HepG2 (cell line): Measurements from ENCODE around the gene SLC66A3. TPM values are rescaled to one million over a fixed set of nuclear protein-coding genes. Genes with fewer than 3 reads are reported as not detected.

Experiments used
- BATF2 ChIP-seq: sonication (generic); formaldehyde crosslinking; IDR thresholded peaks from 2 replicates; pipeline ENCODE4 v1.8.0; 2022; ENCODE audit warnings: mild to moderate bottlenecking, missing genetic modification reagents, moderate library complexity
- FOXO1 ChIP-seq: sonication (generic); formaldehyde crosslinking; IDR thresholded peaks from 2 replicates; pipeline ENCODE4 v1.4.0; 2020; ENCODE audit warnings: missing genetic modification reagents
- HDAC1 ChIP-seq: sonication (generic); formaldehyde crosslinking; IDR thresholded peaks from 2 replicates; pipeline ENCODE4 v1.5.1; 2020; ENCODE audit warnings: mild to moderate bottlenecking, missing genetic modification reagents
- JARID2 ChIP-seq: sonication (generic); formaldehyde crosslinking; IDR thresholded peaks from 2 replicates; pipeline ENCODE4 v1.8.1; 2023; ENCODE audit warnings: missing genetic modification reagents, inconsistent platforms; ENCODE audit not compliant: insufficient replicate concordance
- KMT2B ChIP-seq: IDR thresholded peaks from 2 replicates; pipeline ENCODE4 v1.6.1; 2016; ENCODE audit warnings: missing genetic modification reagents, missing compliant biosample characterization
- MYC ChIP-seq: sonication (generic); formaldehyde crosslinking; IDR thresholded peaks from 2 replicates; pipeline ENCODE4 v1.9.0; 2021; ENCODE audit warnings: missing genetic modification reagents, borderline replicate concordance
- PAX8 ChIP-seq: sonication (generic); formaldehyde crosslinking; IDR thresholded peaks from 2 replicates; pipeline ENCODE4 v1.8.0; 2022; ENCODE audit warnings: mild to moderate bottlenecking, missing genetic modification reagents, borderline replicate concordance
- POLR2A ChIP-seq, 2 experiments: IDR thresholded peaks; 2 replicates each; pipeline ENCODE4 v1.6.1; 2011; ENCODE audit warnings: low read depth in 2 of 2, low read length in 2 of 2, mild to moderate bottlenecking in 1 of 2, moderate library complexity in 1 of 2; ENCODE audit not compliant: insufficient read depth in 1 of 2
- RNF2 ChIP-seq: fragments of 450-650 bp; conservative IDR thresholded peaks from 2 replicates; pipeline ENCODE4 v1.6.1; 2016; ENCODE audit warnings: low read depth
- XBP1 ChIP-seq: sonication (generic); formaldehyde crosslinking; IDR thresholded peaks from 2 replicates; pipeline ENCODE4 v1.5.0; 2020; ENCODE audit warnings: missing genetic modification reagents
- ZC3H13 ChIP-seq: sonication (generic); formaldehyde crosslinking; IDR thresholded peaks from 2 replicates; pipeline ENCODE4 v1.8.1; 2023; ENCODE audit warnings: mild to moderate bottlenecking, missing genetic modification reagents, moderate library complexity
- ZNF260 ChIP-seq: sonication (generic); formaldehyde crosslinking; IDR thresholded peaks from 2 replicates; pipeline ENCODE4 v1.4.0; 2020; ENCODE audit warnings: missing genetic modification reagents, low read depth, mild to moderate bottlenecking, borderline replicate concordance
- polyA plus RNA-seq, 8 experiments: library from polyadenylated mRNA; depleted of rRNA in 3 of 8; stranded (reverse) in 7 of 8; unstranded in 1 of 8; fragments of >200 nt; fragmentation: Illumina TruSeq in 4 of 8; extraction: Trizol in 4 of 8; gene quantifications; 2 replicates each; pipeline versions ENCODE4 v1.2.1 to v1.2.3, GENCODE V29; 2011 to 2016; ENCODE audit warnings: low read depth in 4 of 8, missing spikeins in 1 of 8, mixed read lengths in 1 of 8; ENCODE audit not compliant: insufficient read depth in 1 of 8
- total RNA-seq, 5 experiments: library from RNA; depleted of rRNA; stranded (reverse); fragments of >200 nt; fragmentation: Illumina TruSeq; extraction: Trizol; gene quantifications; 2 replicates each; pipeline ENCODE4 v1.2.3, GENCODE V29; 2016; ENCODE audit warnings: low read depth in 1 of 5
- TF ChIP-seq, protein P1 (sequence below): sonication (generic); formaldehyde crosslinking; IDR thresholded peaks from one replicate; pipeline ENCODE4 v1.5.1; 2020; ENCODE audit warnings: mild to moderate bottlenecking, missing genetic modification reagents; ENCODE audit errors: not compliant biosample characterization
- TF ChIP-seq, protein P2 (sequence below): sonication (generic); formaldehyde crosslinking; IDR thresholded peaks from 2 replicates; pipeline ENCODE4 v1.4.0; 2020; ENCODE audit warnings: missing genetic modification reagents
- TF ChIP-seq, protein P3 (sequence below): IDR thresholded peaks from 2 replicates; pipeline ENCODE4 v1.4.0; 2020; ENCODE audit warnings: mild to moderate bottlenecking, missing genetic modification reagents

Gene SLC66A3
- total and polyA plus RNA-seq, 2 of the 13 experiments (the other 11 are each of a cell fraction or from before 2014, with no cell fraction given), result 2.2 to 3.7 TPM

- TF ChIP-seq, protein P1, sequence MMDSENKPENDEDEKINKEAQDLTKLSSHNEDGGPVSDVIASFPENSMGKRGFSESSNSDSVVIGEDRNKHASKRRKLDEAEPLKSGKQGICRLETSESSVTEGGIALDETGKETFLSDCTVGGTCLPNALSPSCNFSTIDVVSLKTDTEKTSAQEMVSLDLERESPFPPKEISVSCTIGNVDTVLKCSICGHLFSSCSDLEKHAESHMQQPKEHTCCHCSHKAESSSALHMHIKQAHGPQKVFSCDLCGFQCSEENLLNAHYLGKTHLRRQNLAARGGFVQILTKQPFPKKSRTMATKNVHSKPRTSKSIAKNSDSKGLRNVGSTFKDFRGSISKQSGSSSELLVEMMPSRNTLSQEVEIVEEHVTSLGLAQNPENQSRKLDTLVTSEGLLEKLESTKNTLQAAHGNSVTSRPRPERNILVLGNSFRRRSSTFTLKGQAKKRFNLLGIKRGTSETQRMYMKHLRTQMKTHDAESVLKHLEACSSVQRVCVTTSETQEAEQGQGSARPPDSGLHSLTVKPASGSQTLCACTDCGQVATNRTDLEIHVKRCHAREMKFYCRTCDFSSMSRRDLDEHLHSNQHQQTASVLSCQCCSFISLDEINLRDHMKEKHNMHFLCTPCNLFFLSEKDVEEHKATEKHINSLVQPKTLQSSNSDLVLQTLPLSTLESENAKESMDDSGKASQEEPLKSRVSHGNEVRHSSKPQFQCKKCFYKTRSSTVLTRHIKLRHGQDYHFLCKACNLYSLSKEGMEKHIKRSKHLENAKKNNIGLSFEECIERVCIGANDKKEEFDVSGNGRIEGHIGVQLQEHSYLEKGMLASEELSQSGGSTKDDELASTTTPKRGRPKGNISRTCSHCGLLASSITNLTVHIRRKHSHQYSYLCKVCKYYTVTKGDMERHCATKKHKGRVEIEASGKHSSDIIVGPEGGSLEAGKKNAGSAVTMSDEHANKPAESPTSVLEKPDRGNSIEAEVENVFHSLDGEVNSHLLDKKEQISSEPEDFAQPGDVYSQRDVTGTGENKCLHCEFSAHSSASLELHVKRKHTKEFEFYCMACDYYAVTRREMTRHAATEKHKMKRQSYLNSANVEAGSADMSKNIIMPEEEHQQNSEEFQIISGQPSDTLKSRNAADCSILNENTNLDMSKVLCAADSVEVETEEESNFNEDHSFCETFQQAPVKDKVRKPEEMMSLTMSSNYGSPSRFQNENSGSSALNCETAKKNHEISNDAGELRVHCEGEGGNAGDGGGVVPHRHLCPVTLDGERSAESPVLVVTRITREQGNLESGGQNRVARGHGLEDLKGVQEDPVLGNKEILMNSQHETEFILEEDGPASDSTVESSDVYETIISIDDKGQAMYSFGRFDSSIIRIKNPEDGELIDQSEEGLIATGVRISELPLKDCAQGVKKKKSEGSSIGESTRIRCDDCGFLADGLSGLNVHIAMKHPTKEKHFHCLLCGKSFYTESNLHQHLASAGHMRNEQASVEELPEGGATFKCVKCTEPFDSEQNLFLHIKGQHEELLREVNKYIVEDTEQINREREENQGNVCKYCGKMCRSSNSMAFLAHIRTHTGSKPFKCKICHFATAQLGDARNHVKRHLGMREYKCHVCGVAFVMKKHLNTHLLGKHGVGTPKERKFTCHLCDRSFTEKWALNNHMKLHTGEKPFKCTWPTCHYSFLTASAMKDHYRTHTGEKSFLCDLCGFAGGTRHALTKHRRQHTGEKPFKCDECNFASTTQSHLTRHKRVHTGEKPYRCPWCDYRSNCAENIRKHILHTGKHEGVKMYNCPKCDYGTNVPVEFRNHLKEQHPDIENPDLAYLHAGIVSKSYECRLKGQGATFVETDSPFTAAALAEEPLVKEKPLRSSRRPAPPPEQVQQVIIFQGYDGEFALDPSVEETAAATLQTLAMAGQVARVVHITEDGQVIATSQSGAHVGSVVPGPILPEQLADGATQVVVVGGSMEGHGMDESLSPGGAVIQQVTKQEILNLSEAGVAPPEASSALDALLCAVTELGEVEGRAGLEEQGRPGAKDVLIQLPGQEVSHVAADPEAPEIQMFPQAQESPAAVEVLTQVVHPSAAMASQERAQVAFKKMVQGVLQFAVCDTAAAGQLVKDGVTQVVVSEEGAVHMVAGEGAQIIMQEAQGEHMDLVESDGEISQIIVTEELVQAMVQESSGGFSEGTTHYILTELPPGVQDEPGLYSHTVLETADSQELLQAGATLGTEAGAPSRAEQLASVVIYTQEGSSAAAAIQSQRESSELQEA (CRISPR knock-in tag), result peak; percentile 56
- TF ChIP-seq MYC (peak; percentile 20; the same call in 1 of the 2 replicates), HDAC1 (CRISPR knock-in tag) (no peak), FOXO1 (CRISPR knock-in tag) (no peak), XBP1 (CRISPR knock-in tag) (no peak), PAX8 (CRISPR knock-in tag) (no peak), JARID2 (CRISPR knock-in tag) (no peak), ZNF260 (CRISPR knock-in tag) (no peak), RNF2 (0 out of 2 replicates have a peak, but pooled peaks have one; percentile 53), ZC3H13 (CRISPR knock-in tag) (no peak), KMT2B (no peak), BATF2 (CRISPR knock-in tag) (no peak), POLR2A (IDR thresholded peaks at IDR 0.05; ENCODE audit: insufficient read depth in 1 of 2, low read depth in 2 of 2, low read length in 2 of 2) (peak in 1 of 2 experiments; percentile 21; a peak in 1 of 4 replicates)
- TF ChIP-seq, protein P2, sequence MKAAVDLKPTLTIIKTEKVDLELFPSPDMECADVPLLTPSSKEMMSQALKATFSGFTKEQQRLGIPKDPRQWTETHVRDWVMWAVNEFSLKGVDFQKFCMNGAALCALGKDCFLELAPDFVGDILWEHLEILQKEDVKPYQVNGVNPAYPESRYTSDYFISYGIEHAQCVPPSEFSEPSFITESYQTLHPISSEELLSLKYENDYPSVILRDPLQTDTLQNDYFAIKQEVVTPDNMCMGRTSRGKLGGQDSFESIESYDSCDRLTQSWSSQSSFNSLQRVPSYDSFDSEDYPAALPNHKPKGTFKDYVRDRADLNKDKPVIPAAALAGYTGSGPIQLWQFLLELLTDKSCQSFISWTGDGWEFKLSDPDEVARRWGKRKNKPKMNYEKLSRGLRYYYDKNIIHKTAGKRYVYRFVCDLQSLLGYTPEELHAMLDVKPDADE (CRISPR knock-in tag), result no peak
- TF ChIP-seq, protein P3, sequence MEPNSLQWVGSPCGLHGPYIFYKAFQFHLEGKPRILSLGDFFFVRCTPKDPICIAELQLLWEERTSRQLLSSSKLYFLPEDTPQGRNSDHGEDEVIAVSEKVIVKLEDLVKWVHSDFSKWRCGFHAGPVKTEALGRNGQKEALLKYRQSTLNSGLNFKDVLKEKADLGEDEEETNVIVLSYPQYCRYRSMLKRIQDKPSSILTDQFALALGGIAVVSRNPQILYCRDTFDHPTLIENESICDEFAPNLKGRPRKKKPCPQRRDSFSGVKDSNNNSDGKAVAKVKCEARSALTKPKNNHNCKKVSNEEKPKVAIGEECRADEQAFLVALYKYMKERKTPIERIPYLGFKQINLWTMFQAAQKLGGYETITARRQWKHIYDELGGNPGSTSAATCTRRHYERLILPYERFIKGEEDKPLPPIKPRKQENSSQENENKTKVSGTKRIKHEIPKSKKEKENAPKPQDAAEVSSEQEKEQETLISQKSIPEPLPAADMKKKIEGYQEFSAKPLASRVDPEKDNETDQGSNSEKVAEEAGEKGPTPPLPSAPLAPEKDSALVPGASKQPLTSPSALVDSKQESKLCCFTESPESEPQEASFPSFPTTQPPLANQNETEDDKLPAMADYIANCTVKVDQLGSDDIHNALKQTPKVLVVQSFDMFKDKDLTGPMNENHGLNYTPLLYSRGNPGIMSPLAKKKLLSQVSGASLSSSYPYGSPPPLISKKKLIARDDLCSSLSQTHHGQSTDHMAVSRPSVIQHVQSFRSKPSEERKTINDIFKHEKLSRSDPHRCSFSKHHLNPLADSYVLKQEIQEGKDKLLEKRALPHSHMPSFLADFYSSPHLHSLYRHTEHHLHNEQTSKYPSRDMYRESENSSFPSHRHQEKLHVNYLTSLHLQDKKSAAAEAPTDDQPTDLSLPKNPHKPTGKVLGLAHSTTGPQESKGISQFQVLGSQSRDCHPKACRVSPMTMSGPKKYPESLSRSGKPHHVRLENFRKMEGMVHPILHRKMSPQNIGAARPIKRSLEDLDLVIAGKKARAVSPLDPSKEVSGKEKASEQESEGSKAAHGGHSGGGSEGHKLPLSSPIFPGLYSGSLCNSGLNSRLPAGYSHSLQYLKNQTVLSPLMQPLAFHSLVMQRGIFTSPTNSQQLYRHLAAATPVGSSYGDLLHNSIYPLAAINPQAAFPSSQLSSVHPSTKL (CRISPR knock-in tag), result no peak
Observed at GRCh38 chr2:11154016-11154922, 998 bp upstream of the SLC66A3 start (continued).
